Upper lobe of left lung (tissue), 6 donors: ENCODE results near the gene GABRD. TPM values are rescaled to one million over a fixed set of nuclear protein-coding genes. Genes with fewer than 3 reads are reported as not detected.
A peak's percentile ranks its signal among the peaks of the same experiment; 100 is the strongest.

Source experiments
- ATAC-seq, 2 donors: fragments of 200-7000 bp; cut with Tn5 transposase; one replicate each; pipeline ENCODE4 v1.9.1; 2022; ENCODE audit warnings: mild to moderate bottlenecking in 2 of 2, moderate library complexity in 2 of 2; ENCODE audit not compliant: low FRiP score in 2 of 2
- DNase-seq, 2 donors: peaks; one replicate each; pipeline ENCODE4 v3.0.0-alpha.2; 2019 to 2020
- H3K27ac ChIP-seq, 4 donors: fragments of 200-600 bp; sonication (generic); one replicate each; pipeline ENCODE4 v1.5.1; 2016 to 2019
- H3K27me3 ChIP-seq, 4 donors: fragments of 200-600 bp; sonication (generic); one replicate each; pipeline ENCODE4 v1.5.1; 2017 to 2019
- H3K36me3 ChIP-seq, 4 donors: fragments of 200-600 bp; sonication (generic); one replicate each; pipeline ENCODE4 v1.5.1; 2016 to 2019
- H3K4me1 ChIP-seq, 4 donors: fragments of 200-600 bp; sonication (generic); one replicate each; pipeline ENCODE4 v1.5.1; 2018 to 2019
- H3K4me3 ChIP-seq, 4 donors: fragments of 200-600 bp; sonication (generic); one replicate each; pipeline ENCODE4 v1.5.1; 2017 to 2019; ENCODE audit warnings: mild to moderate bottlenecking in 2 of 4, moderate library complexity in 1 of 4
- H3K9me3 ChIP-seq, 4 donors: fragments of 200-600 bp; sonication (generic); one replicate each; pipeline ENCODE4 v1.5.1; 2018 to 2019
- EP300 ChIP-seq, 4 donors: sonication (generic); formaldehyde crosslinking; IDR thresholded peaks; one replicate each; pipeline ENCODE4 v1.5.1; 2017; ENCODE audit warnings: antibody characterized with exemption in 4 of 4, control low read depth in 2 of 4
- POLR2A ChIP-seq, 4 donors: fragments of 450-650 bp; IDR thresholded peaks; one replicate each; pipeline ENCODE4 v1.5.1; 2016 to 2017; ENCODE audit warnings: antibody characterized with exemption in 4 of 4, mild to moderate bottlenecking in 2 of 4
- POLR2AphosphoS5 ChIP-seq, 2 donors: sonication (generic); formaldehyde crosslinking; IDR thresholded peaks; one replicate each; pipeline ENCODE4 v1.5.1; 2017; ENCODE audit warnings: antibody characterized with exemption in 2 of 2
- WGBS, 2 donors: methylation state at CpG; one replicate each; pipeline ENCODE4 v1.1.5; 2017 to 2018; 5-methylcytosine and 5-hydroxymethylcytosine counted together
- total RNA-seq, 6 donors: library from RNA; depleted of rRNA in 4 of 6; stranded (reverse); fragments of >200 nt in 4 of 6; gene quantifications; one replicate each; pipeline versions ENCODE4 v1.1.0 to v1.2.1, GENCODE V29; 2016 to 2021
- TF ChIP-seq, protein P1 (sequence below), 6 experiments: fragments of 450-650 bp in 4 of 6; fragments of 200-600 bp in 2 of 6; sonication (generic) in 2 of 6; IDR thresholded peaks; one replicate each; pipeline ENCODE4 v1.5.1; 2016 to 2019; ENCODE audit warnings: antibody characterized with exemption in 6 of 6
- donor health status: DM: no; HTN: no; CAD: no; lungs with moderate emphysema.
- donor health status: DM: no; HTN: yes; CAD: no; lungs with severe emphysema.

The GABRD gene, protein sequence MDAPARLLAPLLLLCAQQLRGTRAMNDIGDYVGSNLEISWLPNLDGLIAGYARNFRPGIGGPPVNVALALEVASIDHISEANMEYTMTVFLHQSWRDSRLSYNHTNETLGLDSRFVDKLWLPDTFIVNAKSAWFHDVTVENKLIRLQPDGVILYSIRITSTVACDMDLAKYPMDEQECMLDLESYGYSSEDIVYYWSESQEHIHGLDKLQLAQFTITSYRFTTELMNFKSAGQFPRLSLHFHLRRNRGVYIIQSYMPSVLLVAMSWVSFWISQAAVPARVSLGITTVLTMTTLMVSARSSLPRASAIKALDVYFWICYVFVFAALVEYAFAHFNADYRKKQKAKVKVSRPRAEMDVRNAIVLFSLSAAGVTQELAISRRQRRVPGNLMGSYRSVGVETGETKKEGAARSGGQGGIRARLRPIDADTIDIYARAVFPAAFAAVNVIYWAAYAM
- total RNA-seq = 1 to 10 TPM in 2 of 6 donors, under 1 TPM in 1, not detected in 3; 0.26 to 8.2 (median 1.2) TPM

DNA sequence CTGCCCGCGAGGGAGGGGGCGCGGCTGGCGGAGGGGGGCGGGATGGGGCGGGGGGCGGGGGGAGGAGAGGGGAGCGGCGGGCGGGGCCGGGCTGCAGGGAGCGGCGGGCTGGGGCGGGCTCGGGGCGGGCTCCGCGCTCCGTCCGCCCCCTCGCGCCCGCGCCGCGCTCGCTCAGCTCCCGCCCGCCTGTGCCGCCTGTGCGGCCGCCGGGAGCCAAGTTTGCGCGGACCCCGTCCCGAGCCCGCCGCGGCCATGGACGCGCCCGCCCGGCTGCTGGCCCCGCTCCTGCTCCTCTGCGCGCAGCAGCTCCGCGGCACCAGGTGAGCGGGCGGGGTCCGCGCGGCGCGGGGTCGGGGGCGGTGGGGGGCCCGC, at the start of gene GABRD:
TSS of gene GABRD (plus strand) at position 174 of the 372 bp plus-strand sequence. CDS start at position 253, 79 bp downstream.
- no peak for TF ChIP-seq POLR2A (IDR thresholded peaks at IDR 0.05)
- no peak for TF ChIP-seq EP300 (IDR thresholded peaks at IDR 0.05)
- TF ChIP-seq, protein P1, sequence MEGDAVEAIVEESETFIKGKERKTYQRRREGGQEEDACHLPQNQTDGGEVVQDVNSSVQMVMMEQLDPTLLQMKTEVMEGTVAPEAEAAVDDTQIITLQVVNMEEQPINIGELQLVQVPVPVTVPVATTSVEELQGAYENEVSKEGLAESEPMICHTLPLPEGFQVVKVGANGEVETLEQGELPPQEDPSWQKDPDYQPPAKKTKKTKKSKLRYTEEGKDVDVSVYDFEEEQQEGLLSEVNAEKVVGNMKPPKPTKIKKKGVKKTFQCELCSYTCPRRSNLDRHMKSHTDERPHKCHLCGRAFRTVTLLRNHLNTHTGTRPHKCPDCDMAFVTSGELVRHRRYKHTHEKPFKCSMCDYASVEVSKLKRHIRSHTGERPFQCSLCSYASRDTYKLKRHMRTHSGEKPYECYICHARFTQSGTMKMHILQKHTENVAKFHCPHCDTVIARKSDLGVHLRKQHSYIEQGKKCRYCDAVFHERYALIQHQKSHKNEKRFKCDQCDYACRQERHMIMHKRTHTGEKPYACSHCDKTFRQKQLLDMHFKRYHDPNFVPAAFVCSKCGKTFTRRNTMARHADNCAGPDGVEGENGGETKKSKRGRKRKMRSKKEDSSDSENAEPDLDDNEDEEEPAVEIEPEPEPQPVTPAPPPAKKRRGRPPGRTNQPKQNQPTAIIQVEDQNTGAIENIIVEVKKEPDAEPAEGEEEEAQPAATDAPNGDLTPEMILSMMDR (IDR thresholded peaks at IDR 0.05) = no peak
- TF ChIP-seq POLR2AphosphoS5 (IDR thresholded peaks at IDR 0.05) = no peak
- DNase-seq (peak in 1 of 2 donors; percentile 85), ATAC-seq (no peak)
- Histone ChIP-seq H3K9me3 (no peaks in the 10 kb centered on the region), H3K27ac (no peak within 1 kb of the TSS), H3K4me1 (peaks cover 6 to 16% (median 9%) of the 10 kb centered on the region in 4 donors), H3K4me3 (peak within 1 kb of the TSS in 3 of 4 donors; percentile 31 to 35 (median 31)), H3K27me3 (peaks cover 0 to 39% (median 20%) of the 10 kb centered on the region in 4 donors), H3K36me3 (no peaks in the 10 kb centered on the region)
- no CpG with 5 or more reads among the region's 60 CpGs for WGBS, 2 donors

DNA sequence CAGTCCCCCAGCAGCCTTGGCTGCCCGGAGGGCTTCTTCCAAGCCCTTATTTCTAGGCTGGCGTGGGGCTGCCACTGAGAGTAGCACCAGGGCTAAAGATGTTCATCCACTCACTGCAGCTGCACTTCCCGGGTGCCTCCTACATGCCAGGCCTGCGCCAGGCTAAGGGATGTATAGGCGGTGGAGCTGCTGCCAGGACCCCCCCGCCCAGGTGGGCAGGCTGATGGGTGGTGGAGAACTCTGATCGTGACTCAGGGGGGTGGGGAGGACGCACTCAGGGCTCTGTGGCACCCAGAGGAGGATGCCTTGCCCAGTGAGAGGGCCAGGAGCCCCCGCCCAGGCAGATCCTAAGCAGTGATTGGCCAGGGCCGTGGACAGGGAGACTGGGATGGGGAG, 49.6 kb upstream of the GABRD start:
- DNase-seq (peak in 1 of 2 donors; percentile 59), ATAC-seq (no peak)
- Histone ChIP-seq H3K4me1 (no peaks in the 10 kb centered on the region), H3K27me3 (peaks cover 0 to 4% (median 0%) of the 10 kb centered on the region in 4 donors), H3K27ac (no peak overlapping the region), H3K4me3 (no peak overlapping the region), H3K9me3 (no peaks in the 10 kb centered on the region), H3K36me3 (no peaks in the 10 kb centered on the region)
- TF ChIP-seq POLR2A (IDR thresholded peaks at IDR 0.05) (no peak), EP300 (IDR thresholded peaks at IDR 0.05) (no peak), POLR2AphosphoS5 (IDR thresholded peaks at IDR 0.05) (no peak)
- TF ChIP-seq, protein P1 (IDR thresholded peaks at IDR 0.05) = no peak
- 74 to 75% methylated on average over 3 to 9 of the region's 10 CpGs for WGBS, 2 donors

DNA sequence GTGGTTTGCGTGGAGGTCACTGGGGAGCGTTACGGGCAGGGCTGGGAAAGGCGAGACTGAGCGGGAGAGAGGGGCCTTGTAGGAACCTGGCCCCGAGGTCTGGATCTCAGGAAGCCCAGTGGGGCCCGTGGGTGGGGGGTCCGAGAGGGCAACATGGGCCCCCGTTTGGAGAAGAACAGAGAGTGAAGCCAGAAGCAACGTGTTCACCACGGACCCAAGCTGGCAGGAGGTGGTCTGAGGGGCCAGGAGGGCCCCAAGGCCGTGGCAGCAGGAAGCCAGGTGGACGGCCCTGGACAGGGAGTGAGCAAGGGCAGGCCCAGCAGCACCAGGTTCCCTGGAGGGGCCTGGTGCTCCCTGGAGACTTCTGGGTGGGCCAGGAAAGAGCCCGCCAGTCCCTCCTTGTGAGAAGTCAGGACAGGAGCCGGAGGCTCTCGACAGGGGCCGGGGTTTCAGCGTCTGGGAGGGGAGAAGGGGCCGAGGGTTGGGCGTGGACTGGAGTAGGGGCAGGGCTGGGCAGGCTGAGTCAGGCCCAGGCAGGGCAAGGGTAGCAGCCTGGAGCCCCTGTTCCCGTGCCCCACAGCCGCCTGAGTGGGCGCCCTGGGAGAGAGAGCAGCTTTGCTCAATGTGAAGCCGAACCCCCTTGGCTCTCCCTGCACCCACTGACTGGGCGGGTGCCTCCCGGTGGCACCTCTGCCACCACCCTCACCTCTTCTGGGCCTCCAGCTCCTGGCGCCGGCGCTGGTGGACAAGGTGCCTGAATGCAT, 49.0 kb upstream of the GABRD start:
- TF ChIP-seq POLR2A (IDR thresholded peaks at IDR 0.05) (no peak), POLR2AphosphoS5 (IDR thresholded peaks at IDR 0.05) (no peak), EP300 (IDR thresholded peaks at IDR 0.05) (no peak)
- TF ChIP-seq, protein P1 (IDR thresholded peaks at IDR 0.05) = no peak
- Histone ChIP-seq H3K27ac (no peak overlapping the region), H3K9me3 (no peaks in the 10 kb centered on the region), H3K27me3 (peaks cover 0 to 4% (median 0%) of the 10 kb centered on the region in 4 donors), H3K36me3 (no peaks in the 10 kb centered on the region), H3K4me1 (no peaks in the 10 kb centered on the region), H3K4me3 (no peak overlapping the region)
- ATAC-seq (no peak), DNase-seq (peak in 1 of 2 donors; percentile 69)
- 80 to 89% methylated on average over 15 to 29 of the region's 29 CpGs for WGBS, 2 donors

DNA sequence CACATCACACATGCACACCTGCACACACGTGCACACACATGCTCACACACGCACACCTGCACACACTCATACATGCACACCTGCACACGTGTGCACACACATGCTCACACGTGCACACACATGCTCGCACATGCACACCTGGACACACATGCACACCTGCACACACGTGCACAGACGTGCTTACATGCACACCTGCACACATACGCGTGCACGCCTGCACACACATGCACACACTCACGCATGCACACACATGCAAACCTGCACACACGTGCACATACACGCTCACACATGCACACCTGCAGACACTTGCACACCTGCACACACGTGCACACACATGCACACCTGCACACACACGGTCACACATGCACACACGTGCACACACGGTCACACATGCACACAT, 48.1 kb upstream of the GABRD start:
- no peak overlapping the region for H3K27ac ChIP-seq
- H3K9me3 ChIP-seq = no peaks in the 10 kb centered on the region
- ATAC-seq (no peak), DNase-seq (peak in 1 of 2 donors; percentile 52)
- H3K27me3 ChIP-seq = peaks cover 0 to 2% (median 0%) of the 10 kb centered on the region in 4 donors
- 89 to 96% methylated on average over 17 of the region's 17 CpGs for WGBS, 2 donors
- no peak overlapping the region for H3K4me3 ChIP-seq
- no peaks in the 10 kb centered on the region for H3K36me3 ChIP-seq
- TF ChIP-seq POLR2AphosphoS5 (IDR thresholded peaks at IDR 0.05) (no peak), EP300 (IDR thresholded peaks at IDR 0.05) (no peak), POLR2A (IDR thresholded peaks at IDR 0.05) (no peak)
- TF ChIP-seq, protein P1 (IDR thresholded peaks at IDR 0.05) = no peak
- H3K4me1 ChIP-seq = no peaks in the 10 kb centered on the region
